Upper lobe of right lung (tissue), 1 donor: Measurements from ENCODE around the gene LIN54. TPM values are rescaled to one million over a fixed set of nuclear protein-coding genes. Genes with fewer than 3 reads are reported as not detected.

Experiments used
- ATAC-seq: fragments of 200-7000 bp; cut with Tn5 transposase; one replicate; pipeline ENCODE4 v1.9.1; 2020; ENCODE audit warnings: mild to moderate bottlenecking, moderate library complexity
- DNase-seq: peaks from one replicate; pipeline ENCODE4 v3.0.0-alpha.2; 2020
- H3K27ac ChIP-seq: fragments of 200-600 bp; one replicate; pipeline ENCODE4 v1.8.0; 2022
- H3K27me3 ChIP-seq: fragments of 200-600 bp; one replicate; pipeline ENCODE4 v1.8.0; 2022; ENCODE audit warnings: mild to moderate bottlenecking
- H3K36me3 ChIP-seq: fragments of 200-600 bp; one replicate; pipeline ENCODE4 v1.8.0; 2022
- H3K4me1 ChIP-seq: fragments of 200-600 bp; one replicate; pipeline ENCODE4 v1.8.0; 2022
- H3K4me3 ChIP-seq: fragments of 200-600 bp; one replicate; pipeline ENCODE4 v1.8.0; 2022; ENCODE audit warnings: mild to moderate bottlenecking
- H3K9me3 ChIP-seq: fragments of 200-600 bp; one replicate; pipeline ENCODE4 v1.8.0; 2022
- intact Hi-C: fragments of 100-400 bp; cut with DNase I; formaldehyde crosslinking; loops from one replicate; pipeline ENCODE4 v1.11.0; 2022
- total RNA-seq: library from RNA; stranded (reverse); fragmentation: NEBNext Ultra II Directional; extraction: Animal tissue kit (Norgen Biotek cat#: 25700); gene quantifications from one replicate; pipeline ENCODE4 v1.2.1, GENCODE V29; 2021
- TF ChIP-seq, protein P1 (sequence below): fragments of 200-600 bp; IDR thresholded peaks from one replicate; pipeline ENCODE4 v1.8.0; 2022; ENCODE audit warnings: antibody characterized with exemption
- donor health status: DM: no; HTN: yes; CAD: no; lungs with severe emphysema.

The LIN54 gene
- total RNA-seq, 1 donor from 2014 or later, result 9.8 TPM

GRCh38 chr4:82951196-82951595, 59.4 kb downstream of the LIN54 start:
- DNase-seq, result no peak
- TF ChIP-seq, protein P1, sequence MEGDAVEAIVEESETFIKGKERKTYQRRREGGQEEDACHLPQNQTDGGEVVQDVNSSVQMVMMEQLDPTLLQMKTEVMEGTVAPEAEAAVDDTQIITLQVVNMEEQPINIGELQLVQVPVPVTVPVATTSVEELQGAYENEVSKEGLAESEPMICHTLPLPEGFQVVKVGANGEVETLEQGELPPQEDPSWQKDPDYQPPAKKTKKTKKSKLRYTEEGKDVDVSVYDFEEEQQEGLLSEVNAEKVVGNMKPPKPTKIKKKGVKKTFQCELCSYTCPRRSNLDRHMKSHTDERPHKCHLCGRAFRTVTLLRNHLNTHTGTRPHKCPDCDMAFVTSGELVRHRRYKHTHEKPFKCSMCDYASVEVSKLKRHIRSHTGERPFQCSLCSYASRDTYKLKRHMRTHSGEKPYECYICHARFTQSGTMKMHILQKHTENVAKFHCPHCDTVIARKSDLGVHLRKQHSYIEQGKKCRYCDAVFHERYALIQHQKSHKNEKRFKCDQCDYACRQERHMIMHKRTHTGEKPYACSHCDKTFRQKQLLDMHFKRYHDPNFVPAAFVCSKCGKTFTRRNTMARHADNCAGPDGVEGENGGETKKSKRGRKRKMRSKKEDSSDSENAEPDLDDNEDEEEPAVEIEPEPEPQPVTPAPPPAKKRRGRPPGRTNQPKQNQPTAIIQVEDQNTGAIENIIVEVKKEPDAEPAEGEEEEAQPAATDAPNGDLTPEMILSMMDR, result no peak
- intact Hi-C loops, result no loop called here
- no peaks in the 10 kb centered on the region for H3K9me3 ChIP-seq
- H3K27me3 ChIP-seq, result no peaks in the 10 kb centered on the region
- ATAC-seq, result no peak
- no peak overlapping the region for H3K4me3 ChIP-seq
- H3K27ac ChIP-seq, result no peak overlapping the region
- no peaks in the 10 kb centered on the region for H3K36me3 ChIP-seq
- H3K4me1 ChIP-seq, result no peaks in the 10 kb centered on the region

GRCh38 chr4:82948647-82949204, 61.9 kb downstream of the LIN54 start:
- no peak overlapping the region for H3K4me3 ChIP-seq
- TF ChIP-seq, protein P1, result no peak
- H3K36me3 ChIP-seq, result no peaks in the 10 kb centered on the region
- intact Hi-C loops, result no loop called here
- H3K9me3 ChIP-seq, result no peaks in the 10 kb centered on the region
- no peaks in the 10 kb centered on the region for H3K27me3 ChIP-seq
- no peak for ATAC-seq
- H3K27ac ChIP-seq, result no peak overlapping the region
- no peak for DNase-seq
- no peaks in the 10 kb centered on the region for H3K4me1 ChIP-seq

GRCh38 chr4:82947498-82947897, 63.1 kb downstream of the LIN54 start:
- intact Hi-C loops, result no loop called here
- ATAC-seq, result no peak
- TF ChIP-seq, protein P1, result no peak
- Histone ChIP-seq H3K4me3 (no peak overlapping the region), H3K27ac (no peak overlapping the region), H3K4me1 (no peaks in the 10 kb centered on the region), H3K27me3 (no peaks in the 10 kb centered on the region), H3K36me3 (peaks cover 1% of the 10 kb centered on the region), H3K9me3 (no peaks in the 10 kb centered on the region)
- no peak for DNase-seq

DNA sequence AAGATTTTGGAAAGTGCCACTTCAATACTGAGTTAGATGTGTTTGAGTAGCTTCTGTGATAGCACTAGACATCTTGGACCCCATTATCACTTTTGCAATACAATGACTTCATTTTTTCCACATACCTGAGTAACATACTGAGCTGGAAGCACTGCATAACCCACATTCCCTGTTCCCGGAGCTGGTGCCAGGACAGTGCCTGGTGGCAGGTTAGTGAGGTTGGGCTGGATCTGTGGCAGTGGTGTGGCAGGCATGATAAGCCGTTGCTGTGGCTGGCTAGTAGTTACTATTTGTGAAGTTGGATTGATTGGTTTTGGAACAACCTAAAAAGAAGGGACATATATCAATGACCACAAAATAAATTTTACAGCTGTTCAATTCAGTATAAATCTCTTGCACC, 71.2 kb downstream of the LIN54 start:
- H3K9me3 ChIP-seq, result no peaks in the 10 kb centered on the region
- H3K36me3 ChIP-seq, result peaks cover 54% of the 10 kb centered on the region
- ATAC-seq, result no peak
- no peaks in the 10 kb centered on the region for H3K4me1 ChIP-seq
- no peak overlapping the region for H3K4me3 ChIP-seq
- intact Hi-C loops, result no loop called here
- no peak overlapping the region for H3K27ac ChIP-seq
- no peak for DNase-seq
- no peaks in the 10 kb centered on the region for H3K27me3 ChIP-seq
- TF ChIP-seq, protein P1, result no peak

- no peak for DNase-seq
- TF ChIP-seq, protein P1, result no peak
- Histone ChIP-seq H3K27ac (no peak overlapping the region), H3K4me3 (no peak overlapping the region), H3K27me3 (no peaks in the 10 kb centered on the region), H3K36me3 (peaks cover 61% of the 10 kb centered on the region), H3K9me3 (no peaks in the 10 kb centered on the region), H3K4me1 (no peaks in the 10 kb centered on the region)
- intact Hi-C loops, result no loop called here
- ATAC-seq, result no peak
Measured at GRCh38 chr4:82934441-82934840, 76.2 kb downstream of the LIN54 start.
